ENCODE data around the gene SRGN.
"Not testable (repeated sequence)": the region's sequence is repeated elsewhere in the genome, so short reads cannot be mapped to it uniquely, and the experiment has no call there.

Gene SRGN

GRCh38 chr10:69141304-69141703 lies 53.4 kb downstream of the SRGN start:
- DNase-seq (ENCODE audit: low spot score) = no peak

- not testable (repeated sequence) for DNase-seq (ENCODE audit: low spot score)
Measured at GRCh38 chr10:69142074-69142473, 54.2 kb downstream of the SRGN start.

- no peak for DNase-seq (ENCODE audit: low spot score)
Measured at GRCh38 chr10:69142983-69143382, 55.1 kb downstream of the SRGN start.

- DNase-seq (ENCODE audit: low spot score) = no peak
Measured at GRCh38 chr10:69145329-69145728, 57.4 kb downstream of the SRGN start.

GRCh38 chr10:69145864-69146263 lies 58.0 kb downstream of the SRGN start:
- DNase-seq (ENCODE audit: low spot score) = no peak

- DNase-seq (ENCODE audit: low spot score) = no peak
Measured at GRCh38 chr10:69146759-69147158, 58.9 kb downstream of the SRGN start.

- no peak for DNase-seq (ENCODE audit: low spot score)
Measured at GRCh38 chr10:69151984-69152383, 64.1 kb downstream of the SRGN start.

- no peak for DNase-seq (ENCODE audit: low spot score)
Measured at GRCh38 chr10:69153227-69153626, 65.3 kb downstream of the SRGN start.
